SK-N-SH treated with all-trans-retinoic acid at 6 μM for 48 hours (cell line): ENCODE measurements around the gene ZNF813.

ENCODE experiments used
- ARNTL ChIP-seq: fragments of 450-650 bp; formaldehyde crosslinking; IDR thresholded peaks from 2 replicates; pipeline ENCODE4 v1.5.0; 2020; ENCODE audit warnings: low read depth, mild to moderate bottlenecking, moderate library complexity, borderline replicate concordance
- BACH2 ChIP-seq: fragments of 250-450 bp; sonication (Bioruptor Pico); IDR thresholded peaks from 2 replicates; pipeline ENCODE4 v1.9.0; 2021; ENCODE audit warnings: mild to moderate bottlenecking, borderline replicate concordance
- CREB5 ChIP-seq: fragments of 250-450 bp; sonication (Bioruptor Pico); IDR thresholded peaks from 2 replicates; pipeline ENCODE4 v1.5.1; 2020; ENCODE audit warnings: low read depth, mild to moderate bottlenecking, moderate library complexity
- CSDC2 ChIP-seq: fragments of 250-450 bp; sonication (Bioruptor Pico); IDR thresholded peaks from 2 replicates; pipeline ENCODE4 v1.5.0; 2020; ENCODE audit warnings: mild to moderate bottlenecking, moderate library complexity
- GLIS3 ChIP-seq: fragments of 250-450 bp; sonication (Bioruptor Pico); IDR thresholded peaks from 2 replicates; pipeline ENCODE4 v1.5.0; 2020; ENCODE audit warnings: mild to moderate bottlenecking, moderate library complexity
- PATZ1 ChIP-seq: fragments of 250-450 bp; sonication (Bioruptor Pico); IDR thresholded peaks from 2 replicates; pipeline ENCODE4 v1.8.0; 2020; ENCODE audit warnings: mild to moderate bottlenecking, moderate library complexity, borderline replicate concordance
- RARB ChIP-seq: fragments of 250-450 bp; sonication (Bioruptor Pico); IDR thresholded peaks from 2 replicates; pipeline ENCODE4 v1.8.0; 2021; ENCODE audit warnings: mild to moderate bottlenecking, moderate library complexity
- TOX ChIP-seq: fragments of 250-450 bp; sonication (Bioruptor Pico); IDR thresholded peaks from 2 replicates; pipeline ENCODE4 v1.8.0; 2021; ENCODE audit warnings: mild to moderate bottlenecking, moderate library complexity, borderline replicate concordance
- TSHZ2 ChIP-seq: fragments of 250-450 bp; sonication (Bioruptor Pico); IDR thresholded peaks from 2 replicates; pipeline ENCODE4 v1.5.0; 2020; ENCODE audit warnings: mild to moderate bottlenecking, moderate library complexity
- ZFP3 ChIP-seq: fragments of 250-450 bp; sonication (Bioruptor Pico); IDR thresholded peaks from 2 replicates; pipeline ENCODE4 v1.5.0; 2020; ENCODE audit warnings: mild to moderate bottlenecking, moderate library complexity
- ZFP30 ChIP-seq: fragments of 450-650 bp; formaldehyde crosslinking; IDR thresholded peaks from 2 replicates; pipeline ENCODE4 v1.5.0; 2022; ENCODE audit warnings: mild to moderate bottlenecking, moderate library complexity
- ZNF565 ChIP-seq: fragments of 450-650 bp; formaldehyde crosslinking; conservative IDR thresholded peaks from 2 replicates; pipeline ENCODE4 v1.5.0; 2020; ENCODE audit warnings: low read depth, mild to moderate bottlenecking, moderate library complexity
- ZNF70 ChIP-seq: fragments of 450-650 bp; formaldehyde crosslinking; IDR thresholded peaks from 2 replicates; pipeline ENCODE4 v1.5.0; 2020; ENCODE audit warnings: mild to moderate bottlenecking, moderate library complexity
- ZNF8 ChIP-seq: fragments of 450-650 bp; formaldehyde crosslinking; IDR thresholded peaks from 2 replicates; pipeline ENCODE4 v1.5.0; 2020; ENCODE audit warnings: mild to moderate bottlenecking, moderate library complexity

GRCh38 chr19:53521373-53522202 is 54.1 kb downstream of the ZNF813 start:
- no peak for TF ChIP-seq PATZ1 (CRISPR knock-in tag)
- TF ChIP-seq ZNF8: no peak
- no peak for TF ChIP-seq GLIS3 (CRISPR knock-in tag)
- no peak for TF ChIP-seq TOX
- TF ChIP-seq ZFP3 (CRISPR knock-in tag): no peak
- TF ChIP-seq ZNF70 (CRISPR knock-in tag): no peak
- no peak for TF ChIP-seq ZNF565
- no peak for TF ChIP-seq RARB (CRISPR knock-in tag)
- TF ChIP-seq ZFP30 (CRISPR knock-in tag): no peak
- no peak for TF ChIP-seq CREB5 (CRISPR knock-in tag)
- TF ChIP-seq TSHZ2 (CRISPR knock-in tag): no peak
- no peak for TF ChIP-seq CSDC2 (CRISPR knock-in tag)
- no peak for TF ChIP-seq ARNTL
- TF ChIP-seq BACH2 (CRISPR knock-in tag): no peak
